Calu3 (cell line): Measurements from ENCODE around the gene TTLL5. TPM values are rescaled to one million over a fixed set of nuclear protein-coding genes. Genes with fewer than 3 reads are reported as not detected.

Source experiments
- BruUV-seq: library from RNA; stranded (reverse); fragments of 400-500 nt; replicated peaks from 2 replicates; lab custom pipeline; 2021; lab: Mats Ljungman, UMichigan
- CTCF ChIA-PET: fragments of 300-600 bp; sonication (Branson Sonifier 250); formaldehyde crosslinking; loops from one replicate; lab custom pipeline; 2022; ENCODE audit warnings: antibody characterized with exemption; lab: Charles Lee
- DNase-seq: peaks from one replicate; pipeline ENCODE4 v3.0.0; 2022
- H3K27ac Mint-ChIP-seq: one replicate; pipeline ENCODE4 v1.8.0; 2022; ENCODE audit warnings: mixed read lengths; ENCODE audit not compliant: unreplicated experiment
- H3K27me3 Mint-ChIP-seq: one replicate; pipeline ENCODE4 v1.8.0; 2022; ENCODE audit warnings: mixed read lengths; ENCODE audit not compliant: unreplicated experiment
- H3K36me3 Mint-ChIP-seq: one replicate; pipeline ENCODE4 v1.8.0; 2022; ENCODE audit warnings: mild to moderate bottlenecking, moderate library complexity, mixed read lengths; ENCODE audit not compliant: insufficient read depth, unreplicated experiment
- H3K4me1 Mint-ChIP-seq: one replicate; pipeline ENCODE4 v1.8.0; 2022; ENCODE audit warnings: mild to moderate bottlenecking, low read depth, mixed read lengths; ENCODE audit not compliant: unreplicated experiment
- H3K4me3 Mint-ChIP-seq: one replicate; pipeline ENCODE4 v1.8.0; 2022; ENCODE audit warnings: mild to moderate bottlenecking, low read depth, moderate library complexity, mixed read lengths; ENCODE audit not compliant: unreplicated experiment
- H3K9me3 Mint-ChIP-seq: one replicate; pipeline ENCODE4 v1.8.0; 2022; ENCODE audit warnings: low read depth, mixed read lengths; ENCODE audit not compliant: unreplicated experiment
- CTCF ChIP-seq: fragments of 200-600 bp; IDR thresholded peaks from one replicate; pipeline ENCODE4 v1.8.0; 2022; ENCODE audit warnings: antibody characterized with exemption; ENCODE audit not compliant: unreplicated experiment
- intact Hi-C: fragments of 100-400 bp; cut with micrococcal nuclease; formaldehyde crosslinking; loops from one replicate; pipeline ENCODE4 v1.10.0; 2022; ENCODE audit not compliant: unreplicated experiment
- total RNA-seq: library from RNA; stranded (reverse); gene quantifications from 2 replicates; pipeline ENCODE4 v1.2.3, GENCODE V29; 2022

Gene TTLL5
- total RNA-seq, 1 experiment from 2014 or later = 47.5 TPM

- TF ChIP-seq CTCF = no peak
- Mint-ChIP-seq H3K9me3 (no peaks in the 10 kb centered on the region), H3K27ac (no peak overlapping the region), H3K4me3 (no peak overlapping the region), H3K36me3 (no peaks in the 10 kb centered on the region), H3K4me1 (no peaks in the 10 kb centered on the region), H3K27me3 (no peaks in the 10 kb centered on the region)
- no TSS peak for BruUV-seq
- DNase-seq = no peak
- intact Hi-C loops = no loop called here
- CTCF ChIA-PET = interaction anchor here (0.8 kb wide), 1 partner anchor 178 kb away, joined by 3 read pairs; no protein-coding TSS in a partner anchor
These were observed 139.7 kb downstream of the TTLL5 start for GRCh38 chr14:75800792-75801191.

GRCh38 chr14:75802486-75802885, 141.4 kb downstream of the TTLL5 start:
- no peak for DNase-seq
- no peaks in the 10 kb centered on the region for H3K27me3 Mint-ChIP-seq
- no peaks in the 10 kb centered on the region for H3K4me1 Mint-ChIP-seq
- H3K36me3 Mint-ChIP-seq = no peaks in the 10 kb centered on the region
- no peak for TF ChIP-seq CTCF
- intact Hi-C loops = no loop called here
- H3K27ac Mint-ChIP-seq = no peak overlapping the region
- BruUV-seq = no TSS peak
- H3K9me3 Mint-ChIP-seq = no peaks in the 10 kb centered on the region
- CTCF ChIA-PET = interaction anchor here (0.6 kb wide), 1 partner anchor 35 kb away, joined by 3 read pairs; no protein-coding TSS in a partner anchor
- H3K4me3 Mint-ChIP-seq = no peak overlapping the region

DNA sequence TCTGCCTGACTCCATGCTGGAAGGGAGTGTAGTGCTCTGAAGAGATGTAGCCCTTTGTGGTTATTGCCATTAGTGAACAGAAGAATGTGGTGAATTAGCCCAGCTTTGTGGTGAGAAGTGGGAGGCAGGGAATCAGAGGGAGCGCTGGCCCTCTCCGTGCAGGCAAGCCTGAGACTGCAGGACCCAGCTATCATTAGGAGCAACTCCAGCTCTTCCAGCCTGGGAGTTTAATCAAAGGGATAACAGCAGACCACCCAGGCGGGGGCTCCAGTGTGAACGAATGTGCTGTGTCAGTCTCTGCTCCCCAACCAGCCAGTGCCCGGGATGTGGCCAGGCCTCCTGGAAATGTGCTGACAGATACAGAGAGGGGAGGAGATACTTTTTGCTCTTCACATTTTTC, 142.7 kb downstream of the TTLL5 start:
- DNase-seq = no peak
- CTCF ChIA-PET = no interaction called here
- no peaks in the 10 kb centered on the region for H3K4me1 Mint-ChIP-seq
- no peaks in the 10 kb centered on the region for H3K9me3 Mint-ChIP-seq
- no peak for TF ChIP-seq CTCF
- no TSS peak for BruUV-seq
- no peak overlapping the region for H3K4me3 Mint-ChIP-seq
- H3K27me3 Mint-ChIP-seq = no peaks in the 10 kb centered on the region
- H3K36me3 Mint-ChIP-seq = no peaks in the 10 kb centered on the region
- no peak overlapping the region for H3K27ac Mint-ChIP-seq
- intact Hi-C loops = no loop called here

- intact Hi-C loops = no loop called here
- H3K27ac Mint-ChIP-seq = no peak overlapping the region
- H3K27me3 Mint-ChIP-seq = no peaks in the 10 kb centered on the region
- H3K4me3 Mint-ChIP-seq = no peak overlapping the region
- H3K9me3 Mint-ChIP-seq = no peaks in the 10 kb centered on the region
- CTCF ChIA-PET = interaction anchor here (0.6 kb wide), 1 partner anchor 33 kb away, joined by 3 read pairs; no protein-coding TSS in a partner anchor
- no peak for DNase-seq
- BruUV-seq = no TSS peak
- no peak for TF ChIP-seq CTCF
- no peaks in the 10 kb centered on the region for H3K36me3 Mint-ChIP-seq
- H3K4me1 Mint-ChIP-seq = no peaks in the 10 kb centered on the region
These were observed 143.7 kb downstream of the TTLL5 start for GRCh38 chr14:75804570-75805275.
